Trophoblast cell (in vitro differentiated cells and primary cell): Measurements from ENCODE around the gene MACROD2.

ENCODE experiments used
- DNase-seq, 2 donors: peaks; one replicate each; pipeline ENCODE4 v3.0.0-alpha.2; 2016
- H2AFZ ChIP-seq: 2 replicates; pipeline ENCODE4 v1.6.1; 2013; ENCODE audit warnings: low read length, moderate library complexity, mild to moderate bottlenecking; ENCODE audit not compliant: insufficient read depth, poor library complexity
- H2AK5ac ChIP-seq: 2 replicates; pipeline ENCODE4 v1.6.1; 2013; ENCODE audit warnings: mild to moderate bottlenecking, low read length
- H2BK120ac ChIP-seq: 2 replicates; pipeline ENCODE4 v1.6.1; 2013; ENCODE audit warnings: low read length, mild to moderate bottlenecking, moderate library complexity; ENCODE audit not compliant: insufficient read depth, poor library complexity
- H2BK12ac ChIP-seq: 2 replicates; pipeline ENCODE4 v1.6.1; 2013; ENCODE audit warnings: mild to moderate bottlenecking, low read length, moderate library complexity
- H2BK5ac ChIP-seq: 2 replicates; pipeline ENCODE4 v1.6.1; 2013; ENCODE audit warnings: low read length, low read depth, moderate library complexity, mild to moderate bottlenecking; ENCODE audit not compliant: poor library complexity
- H3K14ac ChIP-seq: 2 replicates; pipeline ENCODE4 v1.6.1; 2013; ENCODE audit warnings: mild to moderate bottlenecking, low read length
- H3K18ac ChIP-seq: 2 replicates; pipeline ENCODE4 v1.6.1; 2013; ENCODE audit warnings: mild to moderate bottlenecking, low read length
- H3K23ac ChIP-seq: 2 replicates; pipeline ENCODE4 v1.6.1; 2013; ENCODE audit warnings: low read length
- H3K27ac ChIP-seq: 2 replicates; pipeline ENCODE4 v1.5.1; 2013; ENCODE audit warnings: low read depth, mild to moderate bottlenecking, inconsistent platforms, low read length, moderate library complexity
- H3K27me3 ChIP-seq: 2 replicates; pipeline ENCODE4 v1.6.1; 2013; ENCODE audit warnings: inconsistent platforms, mild to moderate bottlenecking, low read length, moderate library complexity; ENCODE audit not compliant: insufficient read depth
- H3K36me3 ChIP-seq, 2 experiments: 1 replicate in 1 of 2; 2 replicates in 1 of 2; pipeline ENCODE4 v1.6.1; 2013; ENCODE audit warnings: low read length in 2 of 2, mild to moderate bottlenecking in 2 of 2, moderate library complexity in 1 of 2; ENCODE audit not compliant: insufficient read depth in 2 of 2, control insufficient read depth in 1 of 2
- H3K4ac ChIP-seq: 2 replicates; pipeline ENCODE4 v1.6.1; 2013; ENCODE audit warnings: low read depth, mild to moderate bottlenecking, low read length, moderate library complexity
- H3K4me1 ChIP-seq, 2 experiments: 1 replicate in 1 of 2; 2 replicates in 1 of 2; pipeline ENCODE4 v1.6.1; 2013; ENCODE audit warnings: low read length in 2 of 2, mild to moderate bottlenecking in 2 of 2, moderate library complexity in 1 of 2; ENCODE audit not compliant: insufficient read depth in 2 of 2, control insufficient read depth in 1 of 2
- H3K4me2 ChIP-seq: 2 replicates; pipeline ENCODE4 v1.6.1; 2013; ENCODE audit warnings: inconsistent platforms, mild to moderate bottlenecking, low read length, moderate library complexity
- H3K4me3 ChIP-seq: 2 replicates; pipeline ENCODE4 v1.5.1; 2013; ENCODE audit warnings: mild to moderate bottlenecking, low read depth, low read length, inconsistent platforms
- H3K79me1 ChIP-seq: one replicate; pipeline ENCODE4 v1.6.1; 2013; ENCODE audit warnings: low read length
- H3K79me2 ChIP-seq: 2 replicates; pipeline ENCODE4 v1.6.1; 2013; ENCODE audit warnings: low read length, mild to moderate bottlenecking; ENCODE audit not compliant: control insufficient read depth, insufficient read depth, poor library complexity
- H3K9ac ChIP-seq: 2 replicates; pipeline ENCODE4 v1.6.1; 2013; ENCODE audit warnings: mild to moderate bottlenecking, low read length
- H3K9me3 ChIP-seq: 2 replicates; pipeline ENCODE4 v1.6.1; 2013; ENCODE audit warnings: low read depth, mild to moderate bottlenecking, control low read depth, inconsistent platforms, low read length; ENCODE audit not compliant: insufficient read depth
- H4K12ac ChIP-seq: 2 replicates; pipeline ENCODE4 v1.6.1; 2013; ENCODE audit warnings: low read depth, mild to moderate bottlenecking, low read length, moderate library complexity
- H4K8ac ChIP-seq: 2 replicates; pipeline ENCODE4 v1.6.1; 2013; ENCODE audit warnings: low read depth, mild to moderate bottlenecking, low read length, moderate library complexity
- H4K91ac ChIP-seq: one replicate; pipeline ENCODE4 v1.6.1; 2013; ENCODE audit warnings: low read depth, mild to moderate bottlenecking, low read length, moderate library complexity
- WGBS: extraction: QIAGEN DNeasy Blood & Tissue Kit; methylation state at CpG from one replicate; pipeline ENCODE4 v1.1.7; 2013; ENCODE audit warnings: missing lambda C conversion rate; ENCODE audit not compliant: insufficient read length, insufficient coverage; ENCODE audit errors: extremely low coverage; 5-methylcytosine and 5-hydroxymethylcytosine counted together

MACROD2 gene

GRCh38 chr20:15628851-15629353 is 1633.6 kb downstream of the MACROD2 start:
- no peak overlapping the region for H4K12ac ChIP-seq
- no peak overlapping the region for H4K91ac ChIP-seq
- DNase-seq = no peak
- no CpG with 5 or more reads among the region's 4 CpGs for WGBS
- no peaks in the 10 kb centered on the region for H3K27me3 ChIP-seq
- H3K9me3 ChIP-seq = no peaks in the 10 kb centered on the region
- no peak overlapping the region for H3K23ac ChIP-seq
- no peak overlapping the region for H2AK5ac ChIP-seq
- no peak overlapping the region for H2BK5ac ChIP-seq
- no peak overlapping the region for H3K4me2 ChIP-seq
- no peaks in the 10 kb centered on the region for H3K79me2 ChIP-seq
- H2BK12ac ChIP-seq = no peak overlapping the region
- H3K18ac ChIP-seq = no peak overlapping the region
- no peak overlapping the region for H3K27ac ChIP-seq
- H2BK120ac ChIP-seq = no peak overlapping the region
- no peaks in the 10 kb centered on the region for H3K79me1 ChIP-seq
- no peak overlapping the region for H3K9ac ChIP-seq
- no peak overlapping the region for H3K4me3 ChIP-seq
- H3K14ac ChIP-seq = no peak overlapping the region
- H4K8ac ChIP-seq = no peak overlapping the region
- H3K4me1 ChIP-seq = no peaks in the 10 kb centered on the region
- H3K4ac ChIP-seq = no peak overlapping the region
- no peaks in the 10 kb centered on the region for H3K36me3 ChIP-seq
- no peak overlapping the region for H2AFZ ChIP-seq

- H4K8ac ChIP-seq = no peak overlapping the region
- no peak overlapping the region for H3K4me3 ChIP-seq
- no peak overlapping the region for H3K4ac ChIP-seq
- no peak overlapping the region for H2BK12ac ChIP-seq
- H3K9ac ChIP-seq = no peak overlapping the region
- H3K23ac ChIP-seq = no peak overlapping the region
- no peak overlapping the region for H2BK120ac ChIP-seq
- no peak overlapping the region for H2AFZ ChIP-seq
- no peaks in the 10 kb centered on the region for H3K36me3 ChIP-seq
- no peak overlapping the region for H3K4me2 ChIP-seq
- H3K79me1 ChIP-seq = no peaks in the 10 kb centered on the region
- no peak overlapping the region for H3K14ac ChIP-seq
- H3K4me1 ChIP-seq = no peaks in the 10 kb centered on the region
- no peaks in the 10 kb centered on the region for H3K9me3 ChIP-seq
- no peak overlapping the region for H3K18ac ChIP-seq
- no peaks in the 10 kb centered on the region for H3K79me2 ChIP-seq
- WGBS = no CpG with 5 or more reads among the region's 4 CpGs
- no peak overlapping the region for H4K91ac ChIP-seq
- no peak for DNase-seq
- H3K27ac ChIP-seq = no peak overlapping the region
- H4K12ac ChIP-seq = no peak overlapping the region
- no peak overlapping the region for H2BK5ac ChIP-seq
- H3K27me3 ChIP-seq = no peaks in the 10 kb centered on the region
- H2AK5ac ChIP-seq = no peak overlapping the region
These were observed 1635.0 kb downstream of the MACROD2 start for GRCh38 chr20:15630360-15630759.

GRCh38 chr20:15632680-15633079 is 1637.4 kb downstream of the MACROD2 start:
- Histone ChIP-seq H2BK5ac (no peak overlapping the region), H3K4me2 (no peak overlapping the region), H2BK120ac (no peak overlapping the region), H3K4ac (no peak overlapping the region), H3K79me2 (no peaks in the 10 kb centered on the region), H3K4me3 (no peak overlapping the region), H2AFZ (no peak overlapping the region), H3K9ac (no peak overlapping the region), H3K36me3 (no peaks in the 10 kb centered on the region), H3K27me3 (no peaks in the 10 kb centered on the region), H3K18ac (no peak overlapping the region), H2BK12ac (no peak overlapping the region), H3K4me1 (no peaks in the 10 kb centered on the region), H3K14ac (no peak overlapping the region), H2AK5ac (no peak overlapping the region), H3K79me1 (no peaks in the 10 kb centered on the region), H3K27ac (no peak overlapping the region), H3K9me3 (no peaks in the 10 kb centered on the region), H4K91ac (no peak overlapping the region), H4K12ac (no peak overlapping the region), H4K8ac (no peak overlapping the region), H3K23ac (no peak overlapping the region)
- no peak for DNase-seq
- WGBS = 100% methylated on average over 1 of the region's 3 CpGs

GRCh38 chr20:15634102-15634501 is 1638.8 kb downstream of the MACROD2 start:
- no peak overlapping the region for H3K4ac ChIP-seq
- H4K12ac ChIP-seq = no peak overlapping the region
- H3K79me1 ChIP-seq = no peaks in the 10 kb centered on the region
- no peak overlapping the region for H2BK120ac ChIP-seq
- no peak overlapping the region for H2BK12ac ChIP-seq
- no peak overlapping the region for H2BK5ac ChIP-seq
- H3K18ac ChIP-seq = no peak overlapping the region
- H3K27ac ChIP-seq = no peak overlapping the region
- no peak for DNase-seq
- no peak overlapping the region for H2AK5ac ChIP-seq
- H3K79me2 ChIP-seq = no peaks in the 10 kb centered on the region
- no CpG with 5 or more reads among the region's 2 CpGs for WGBS
- no peaks in the 10 kb centered on the region for H3K4me1 ChIP-seq
- H4K8ac ChIP-seq = no peak overlapping the region
- no peak overlapping the region for H3K4me2 ChIP-seq
- H4K91ac ChIP-seq = no peak overlapping the region
- H3K23ac ChIP-seq = no peak overlapping the region
- H3K9ac ChIP-seq = no peak overlapping the region
- no peak overlapping the region for H2AFZ ChIP-seq
- no peak overlapping the region for H3K4me3 ChIP-seq
- H3K14ac ChIP-seq = no peak overlapping the region
- H3K9me3 ChIP-seq = no peaks in the 10 kb centered on the region
- no peaks in the 10 kb centered on the region for H3K27me3 ChIP-seq
- H3K36me3 ChIP-seq = no peaks in the 10 kb centered on the region
